K562 (cell line): ENCODE results near the gene MCM9. TPM values are rescaled to one million over a fixed set of nuclear protein-coding genes. Genes with fewer than 3 reads are reported as not detected.

Experiments
- ATAC-seq: fragments of 200-7000 bp; cut with Tn5 transposase; 3 replicates; pipeline ENCODE4 v1.9.1; 2020; ENCODE audit warnings: moderate library complexity
- BruUV-seq: library from RNA; stranded (reverse); fragments of 400-500 nt; replicated peaks from 2 replicates; lab custom pipeline; 2021; lab: Mats Ljungman, UMichigan
- CTCF ChIA-PET: fragments of 300-600 bp; formaldehyde crosslinking; extraction: SDS; loops from one replicate; lab custom pipeline; 2021; ENCODE audit warnings: low intra/inter-chr PET ratio; lab: Yijun Ruan, JAX
- POLR2A ChIA-PET: fragments of 300-600, 350-650 bp; sonication (Branson Sonifier 250); formaldehyde crosslinking; extraction: SDS; loops from one replicate; lab custom pipeline; 2021; ENCODE audit warnings: antibody characterized with exemption, inconsistent platforms; lab: Yijun Ruan, JAX
- DNase-seq, 4 experiments: peaks; one replicate each; pipeline versions ENCODE4 v3.0.0 to v3.0.0-alpha.2; 2011 to 2018; ENCODE audit warnings: low spot score in 3 of 4, mixed read lengths in 3 of 4; ENCODE audit errors: extremely low read depth in 1 of 4
- FAIRE-seq: peaks from 2 replicates; lab custom pipeline; 2011; peaks lifted over from hg19 to GRCh38; lab: Jason Lieb, UNC
- H2AFZ ChIP-seq: 2 replicates; pipeline ENCODE4 v1.6.0; 2011; ENCODE audit warnings: low read depth, low read length, control low read depth, inconsistent platforms
- H3K27ac ChIP-seq: fragments of 200-600 bp; 3 replicates; pipeline ENCODE4 v1.8.0; 2011; ENCODE audit warnings: low read depth, mild to moderate bottlenecking, control low read depth, inconsistent platforms, low read length, moderate library complexity, mixed read lengths; ENCODE audit errors: extremely low read depth
- H3K27me3 ChIP-seq, 2 experiments: fragments of 300-600 bp in 1 of 2; 2 replicates in 1 of 2; 3 replicates in 1 of 2; pipeline versions ENCODE4 v1.6.0 to v1.8.0; 2011; ENCODE audit warnings: inconsistent platforms in 2 of 2, low read length in 2 of 2, mild to moderate bottlenecking in 1 of 2, mixed read lengths in 1 of 2, moderate library complexity in 1 of 2; ENCODE audit not compliant: control insufficient read depth in 2 of 2, insufficient read depth in 2 of 2
- H3K36me3 ChIP-seq: fragments of 300-600 bp; 3 replicates; pipeline ENCODE4 v1.8.0; 2011; ENCODE audit warnings: mild to moderate bottlenecking, low read length, inconsistent platforms; ENCODE audit not compliant: control insufficient read depth, insufficient read depth
- H3K4me1 ChIP-seq, 2 experiments: fragments of 200-600 bp in 1 of 2; replicated peaks in 1 of 2; 2 replicates in 1 of 2; 3 replicates in 1 of 2; pipeline versions ENCODE4 v1.5.1 to v1.8.0; 2011; ENCODE audit warnings: inconsistent platforms in 2 of 2, low read length in 2 of 2, mild to moderate bottlenecking in 1 of 2, mixed read lengths in 1 of 2, moderate library complexity in 1 of 2; ENCODE audit not compliant: control insufficient read depth in 2 of 2, insufficient read depth in 2 of 2
- H3K4me2 ChIP-seq: 2 replicates; pipeline ENCODE4 v1.6.1; 2011; ENCODE audit warnings: low read length, control low read depth, inconsistent platforms, mixed read lengths; ENCODE audit not compliant: insufficient read depth
- H3K4me3 ChIP-seq: fragments of 200-600 bp; sonication (generic), shearing (Covaris generic); 2 replicates; pipeline ENCODE4 v1.5.1; 2016; ENCODE audit warnings: control low read depth, inconsistent platforms
- H3K79me2 ChIP-seq: fragments of 200-600 bp; 3 replicates; pipeline ENCODE4 v1.8.0; 2011; ENCODE audit warnings: low read length, inconsistent platforms; ENCODE audit not compliant: control insufficient read depth, insufficient read depth
- H3K9ac ChIP-seq, 2 experiments: 2 replicates each; pipeline versions ENCODE4 v1.6.0 to v1.6.1; 2011; ENCODE audit warnings: low read depth in 2 of 2, low read length in 2 of 2, control low read depth in 1 of 2, inconsistent platforms in 1 of 2, mild to moderate bottlenecking in 1 of 2, mixed read lengths in 1 of 2; ENCODE audit not compliant: insufficient read depth in 1 of 2
- H3K9me1 ChIP-seq: one replicate; pipeline ENCODE4 v1.6.0; 2011; ENCODE audit warnings: inconsistent platforms, mild to moderate bottlenecking, low read length, moderate library complexity; ENCODE audit not compliant: control insufficient read depth, insufficient read depth
- H3K9me3 ChIP-seq: replicated peaks from 2 replicates; pipeline ENCODE4 v1.5.1; 2011; ENCODE audit warnings: low read depth, low read length, inconsistent platforms; ENCODE audit not compliant: control insufficient read depth, insufficient read depth
- H4K20me1 ChIP-seq: replicated peaks from 2 replicates; pipeline ENCODE4 v1.6.1; 2011; ENCODE audit warnings: low read length, inconsistent platforms, mixed read lengths; ENCODE audit not compliant: control insufficient read depth, insufficient read depth
- BMI1 ChIP-seq: fragments of 150-350 bp; IDR thresholded peaks from 2 replicates; pipeline ENCODE4 v1.6.1; 2014; ENCODE audit warnings: low read length
- CBX2 ChIP-seq: fragments of 200-600 bp; sonication (generic); IDR thresholded peaks from one replicate; pipeline ENCODE4 v1.6.1; 2012; ENCODE audit warnings: mild to moderate bottlenecking, low read length, inconsistent platforms; ENCODE audit not compliant: insufficient read depth, poor library complexity, severe bottlenecking
- GATAD2B ChIP-seq: fragments of 450-650 bp; IDR thresholded peaks from 2 replicates; pipeline ENCODE4 v1.6.1; 2017; ENCODE audit warnings: mild to moderate bottlenecking, borderline replicate concordance
- MEIS2 ChIP-seq: fragments of 450-650 bp; IDR thresholded peaks from 2 replicates; pipeline ENCODE4 v1.6.1; 2014; ENCODE audit warnings: mild to moderate bottlenecking; ENCODE audit not compliant: partially characterized antibody
- MIER1 ChIP-seq: fragments of 450-650 bp; IDR thresholded peaks from 2 replicates; pipeline ENCODE4 v1.6.1; 2016; ENCODE audit warnings: antibody characterized with exemption, mild to moderate bottlenecking, low read depth
- RBM25 ChIP-seq: fragments of 200-400 bp; formaldehyde crosslinking; IDR thresholded peaks from 2 replicates; pipeline ENCODE4 v1.6.1; 2018; ENCODE audit warnings: low read length, low read depth, moderate library complexity; ENCODE audit not compliant: severe bottlenecking
- SLC30A9 ChIP-seq: fragments of 250-450 bp; sonication (Bioruptor Pico); IDR thresholded peaks from 2 replicates; pipeline ENCODE4 v1.8.0; 2022; ENCODE audit warnings: mild to moderate bottlenecking, moderate library complexity
- SPI1 ChIP-seq: IDR thresholded peaks from 2 replicates; pipeline ENCODE4 v1.6.1; 2011; ENCODE audit warnings: low read depth, low read length, control low read depth, borderline replicate concordance
- TAF1 ChIP-seq: IDR thresholded peaks from 2 replicates; pipeline ENCODE4 v1.6.1; 2011; ENCODE audit warnings: mild to moderate bottlenecking, low read length, moderate library complexity; ENCODE audit not compliant: insufficient read depth, control insufficient read depth, severe bottlenecking; ENCODE audit errors: extremely low read depth
- TEAD2 ChIP-seq: fragments of 450-650 bp; IDR thresholded peaks from 2 replicates; pipeline ENCODE4 v1.6.1; 2016; ENCODE audit warnings: missing genetic modification characterization, control low read depth, missing compliant biosample characterization
- ZBED1 ChIP-seq: IDR thresholded peaks from 2 replicates; pipeline ENCODE4 v1.6.1; 2014
- ZNF124 ChIP-seq: sonication (generic); formaldehyde crosslinking; IDR thresholded peaks from 2 replicates; pipeline ENCODE4 v1.8.1; 2022; ENCODE audit warnings: missing genetic modification reagents
- WGBS: fragments of 100-300 bp; shearing (Covaris generic); methylation state at CpG from one replicate; pipeline ENCODE4 v1.1.6; 2016; ENCODE audit warnings: low coverage, mixed read lengths; ENCODE audit not compliant: insufficient coverage; ENCODE audit errors: missing lambda C conversion rate; 5-methylcytosine and 5-hydroxymethylcytosine counted together
- in situ Hi-C: fragments of 300-500 bp; cut with MboI; formaldehyde crosslinking; loops from 4 replicates; pipeline ENCODE4 v1.15.0; 2018; ENCODE audit warnings: inconsistent platforms, mixed read lengths
- intact Hi-C: fragments of 100-400 bp; cut with micrococcal nuclease; formaldehyde crosslinking; loops from 2 replicates; pipeline ENCODE4 v1.14.2; 2022
- polyA plus RNA-seq, 8 experiments: library from polyadenylated mRNA; depleted of rRNA in 4 of 8; stranded (reverse) in 5 of 8; unstranded in 3 of 8; fragments of >200 nt; fragmentation: Nextera tagmentation in 2 of 8; fragmentation: Illumina TruSeq in 1 of 8; extraction: Ambion mirVana in 2 of 8; extraction: Trizol in 1 of 8; gene quantifications; 2 replicates each; pipeline versions ENCODE4 v1.2.1 to v1.2.3, GENCODE V29; 2011 to 2014; ENCODE audit warnings: inconsistent platforms in 1 of 8, missing spikeins in 1 of 8
- total RNA-seq, 7 experiments: library from RNA; depleted of rRNA in 6 of 7; stranded (reverse); fragments of >200 nt in 6 of 7; fragmentation: Illumina TruSeq in 2 of 7; extraction: Trizol in 2 of 7; gene quantifications; 2 replicates each; pipeline versions ENCODE4 v1.2.1 to v1.2.3, GENCODE V29; 2011 to 2021; ENCODE audit warnings: low replicate concordance in 1 of 7
- TF ChIP-seq, protein P1 (sequence below): fragments of 250-450 bp; sonication (Bioruptor Pico); IDR thresholded peaks from 2 replicates; pipeline ENCODE4 v1.5.0; 2021
- TF ChIP-seq, protein P2 (sequence below): fragments of 200-800 bp; sonication (Bioruptor generic); IDR thresholded peaks from 2 replicates; pipeline ENCODE4 v1.6.1; 2017; ENCODE audit warnings: missing genetic modification characterization, missing compliant biosample characterization
- TF ChIP-seq, protein P3 (sequence below): fragments of 250-450 bp; sonication (Bioruptor Pico); IDR thresholded peaks from 2 replicates; pipeline ENCODE4 v1.4.0; 2020; ENCODE audit warnings: mild to moderate bottlenecking, moderate library complexity

The MCM9 gene
- total and polyA plus RNA-seq, 9 of the 15 experiments (the other 6 are each of a cell fraction or from before 2014, with no cell fraction given), result 4.8 to 16.7 (median 11.6) TPM

DNA sequence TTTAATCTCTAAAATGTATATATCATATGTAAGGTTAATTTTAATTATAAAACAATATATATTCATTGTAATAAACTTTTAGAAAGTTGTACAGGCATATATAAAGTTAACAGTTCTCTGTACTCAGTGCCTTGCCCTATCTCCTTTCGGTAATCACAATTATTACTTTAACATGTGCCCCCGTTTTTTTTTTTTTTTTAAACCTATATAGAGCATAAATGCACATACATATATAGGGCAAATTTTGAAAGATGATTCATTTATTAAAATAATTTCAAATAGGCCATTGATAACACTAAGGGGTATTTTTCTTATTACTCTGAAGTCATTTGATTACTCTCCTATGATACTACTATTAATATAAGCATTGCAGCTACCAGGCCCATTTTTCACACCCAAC, 39.1 kb downstream of the MCM9 start (continued):
- TF ChIP-seq TAF1 (peak; percentile 17), MIER1 (no peak), SLC30A9 (CRISPR knock-in tag) (no peak), MEIS2 (no peak), ZBED1 (no peak), RBM25 (no peak)
- TF ChIP-seq, protein P1, sequence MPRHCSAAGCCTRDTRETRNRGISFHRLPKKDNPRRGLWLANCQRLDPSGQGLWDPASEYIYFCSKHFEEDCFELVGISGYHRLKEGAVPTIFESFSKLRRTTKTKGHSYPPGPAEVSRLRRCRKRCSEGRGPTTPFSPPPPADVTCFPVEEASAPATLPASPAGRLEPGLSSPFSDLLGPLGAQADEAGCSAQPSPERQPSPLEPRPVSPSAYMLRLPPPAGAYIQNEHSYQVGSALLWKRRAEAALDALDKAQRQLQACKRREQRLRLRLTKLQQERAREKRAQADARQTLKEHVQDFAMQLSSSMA (CRISPR knock-in tag), result no peak

DNA sequence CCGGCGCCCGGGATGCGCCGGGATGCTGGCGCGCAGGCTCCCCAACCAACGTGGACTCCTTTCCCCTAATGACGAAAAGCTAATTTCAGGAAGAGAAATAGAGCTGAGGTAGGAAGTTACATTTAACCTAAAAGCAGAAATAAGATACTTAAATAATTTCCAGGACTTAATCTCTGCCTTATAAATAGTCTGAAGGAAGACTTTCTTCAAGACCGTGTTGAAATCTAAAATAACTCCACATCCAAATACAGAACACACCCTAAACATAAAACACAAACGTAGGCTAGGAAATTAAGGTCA, 39.7 kb downstream of the MCM9 start:
- WGBS, result under 1% methylated on average over 11 of the region's 11 CpGs
- in situ Hi-C loops, result no loop called here
- Histone ChIP-seq H2AFZ (no peak overlapping the region), H3K79me2 (peaks cover 91% of the 10 kb centered on the region), H3K4me1 (peaks cover 20 to 47% of the 10 kb centered on the region in 2 experiments), H3K9ac (peak overlapping the region; percentile 95 to 99), H3K27me3 (no peaks in the 10 kb centered on the region), H4K20me1 (no peaks in the 10 kb centered on the region), H3K4me3 (peak overlapping the region; percentile 72), H3K9me3 (no peaks in the 10 kb centered on the region), H3K4me2 (peak overlapping the region; percentile 93), H3K9me1 (no peaks in the 10 kb centered on the region), H3K27ac (peak overlapping the region; percentile 93), H3K36me3 (peaks cover 29% of the 10 kb centered on the region)
- intact Hi-C loops, result loop anchor here (2.0 to 10.0 kb wide), 2 partner anchors 40 to 240 kb away; partner anchors contain the start of genes CEP85L and MCM9
- ChIA-PET POLR2A (interaction anchor here (1.4 to 4.0 kb wide), 4 partner anchors 9 to 40 kb away, joined by 4 to 14 read pairs (median 8); partner anchors contain the start of gene MCM9), CTCF (interaction anchor here (0.6 kb wide), 1 partner anchor 230 kb away, joined by 3 read pairs; no protein-coding TSS in a partner anchor)
- ATAC-seq (no peak), FAIRE-seq (no peak), DNase-seq (no peak)
- no TSS peak for BruUV-seq
- TF ChIP-seq CBX2, result no peak
- TF ChIP-seq, protein P2, sequence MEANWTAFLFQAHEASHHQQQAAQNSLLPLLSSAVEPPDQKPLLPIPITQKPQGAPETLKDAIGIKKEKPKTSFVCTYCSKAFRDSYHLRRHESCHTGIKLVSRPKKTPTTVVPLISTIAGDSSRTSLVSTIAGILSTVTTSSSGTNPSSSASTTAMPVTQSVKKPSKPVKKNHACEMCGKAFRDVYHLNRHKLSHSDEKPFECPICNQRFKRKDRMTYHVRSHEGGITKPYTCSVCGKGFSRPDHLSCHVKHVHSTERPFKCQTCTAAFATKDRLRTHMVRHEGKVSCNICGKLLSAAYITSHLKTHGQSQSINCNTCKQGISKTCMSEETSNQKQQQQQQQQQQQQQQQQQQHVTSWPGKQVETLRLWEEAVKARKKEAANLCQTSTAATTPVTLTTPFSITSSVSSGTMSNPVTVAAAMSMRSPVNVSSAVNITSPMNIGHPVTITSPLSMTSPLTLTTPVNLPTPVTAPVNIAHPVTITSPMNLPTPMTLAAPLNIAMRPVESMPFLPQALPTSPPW, result peak; percentile 27
- no peak for TF ChIP-seq BMI1
- TF ChIP-seq TEAD2 (tag), result no peak
- TF ChIP-seq ZNF124 (CRISPR knock-in tag), result no peak
- TF ChIP-seq, protein P3, sequence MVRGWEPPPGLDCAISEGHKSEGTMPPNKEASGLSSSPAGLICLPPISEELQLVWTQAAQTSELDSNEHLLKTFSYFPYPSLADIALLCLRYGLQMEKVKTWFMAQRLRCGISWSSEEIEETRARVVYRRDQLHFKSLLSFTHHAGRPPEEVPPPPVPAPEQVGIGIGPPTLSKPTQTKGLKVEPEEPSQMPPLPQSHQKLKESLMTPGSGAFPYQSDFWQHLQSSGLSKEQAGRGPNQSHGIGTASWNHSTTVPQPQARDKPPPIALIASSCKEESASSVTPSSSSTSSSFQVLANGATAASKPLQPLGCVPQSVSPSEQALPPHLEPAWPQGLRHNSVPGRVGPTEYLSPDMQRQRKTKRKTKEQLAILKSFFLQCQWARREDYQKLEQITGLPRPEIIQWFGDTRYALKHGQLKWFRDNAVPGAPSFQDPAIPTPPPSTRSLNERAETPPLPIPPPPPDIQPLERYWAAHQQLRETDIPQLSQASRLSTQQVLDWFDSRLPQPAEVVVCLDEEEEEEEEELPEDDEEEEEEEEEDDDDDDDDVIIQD, result no peak
- no peak for TF ChIP-seq SPI1
- TF ChIP-seq GATAD2B, result 0 out of 2 replicates have a peak, but pooled peaks have one; percentile 51
